Heart right ventricle (tissue), 16 donors: ENCODE data around the gene SEC14L3. TPM values are rescaled to one million over a fixed set of nuclear protein-coding genes. Genes with fewer than 3 reads are reported as not detected.

ENCODE experiments used
- ATAC-seq, 8 donors: fragments of 200-7000 bp; cut with Tn5 transposase; one replicate each; pipeline ENCODE4 v1.9.1; 2020; ENCODE audit warnings: mild to moderate bottlenecking in 8 of 8, moderate library complexity in 8 of 8, moderate number of reproducible peaks in 1 of 8
- DNase-seq, 2 donors: peaks; one replicate each; pipeline ENCODE4 v3.0.0-alpha.2; 2020
- H3K27ac ChIP-seq, 10 donors: fragments of 200-600 bp; sonication (generic) in 2 of 10; one replicate each; pipeline versions ENCODE4 v1.5.0 to v1.8.0; 2020 to 2022; ENCODE audit warnings: mild to moderate bottlenecking in 3 of 10
- H3K27me3 ChIP-seq, 7 donors: fragments of 200-600 bp; one replicate each; pipeline ENCODE4 v1.8.0; 2021 to 2022; ENCODE audit warnings: mild to moderate bottlenecking in 2 of 7
- H3K36me3 ChIP-seq, 9 donors: fragments of 200-600 bp; sonication (generic) in 1 of 9; one replicate each; pipeline versions ENCODE4 v1.5.0 to v1.8.0; 2020 to 2022; ENCODE audit warnings: mild to moderate bottlenecking in 2 of 9
- H3K4me1 ChIP-seq, 9 donors: fragments of 200-600 bp; sonication (generic) in 1 of 9; one replicate each; pipeline versions ENCODE4 v1.5.0 to v1.8.0; 2020 to 2022; ENCODE audit warnings: mild to moderate bottlenecking in 4 of 9
- H3K4me3 ChIP-seq, 10 donors: fragments of 200-600 bp; sonication (generic) in 2 of 10; one replicate each; pipeline versions ENCODE4 v1.5.0 to v1.8.0; 2020 to 2022; ENCODE audit warnings: mild to moderate bottlenecking in 7 of 10, moderate library complexity in 2 of 10
- H3K9me3 ChIP-seq, 11 donors: fragments of 200-600 bp in 10 of 11; sonication (generic) in 2 of 11; one replicate each; pipeline versions ENCODE4 v1.5.0 to v1.8.0; 2013 to 2022; ENCODE audit warnings: mild to moderate bottlenecking in 2 of 11, control low read depth in 1 of 11, moderate library complexity in 1 of 11
- CTCF ChIP-seq, 9 donors: fragments of 200-600 bp; sonication (generic) in 2 of 9; IDR thresholded peaks; one replicate each; pipeline versions ENCODE4 v1.5.0 to v1.8.0; 2021 to 2022; ENCODE audit warnings: antibody characterized with exemption in 9 of 9, mild to moderate bottlenecking in 5 of 9, moderate library complexity in 1 of 9
- WGBS, 2 donors: extraction: QIAGEN DNeasy Blood & Tissue Kit; methylation state at CpG; one replicate each; pipeline ENCODE4 v1.1.7; 2013; ENCODE audit warnings: inconsistent platforms in 1 of 2; 5-methylcytosine and 5-hydroxymethylcytosine counted together
- intact Hi-C, 10 donors: fragments of 100-400 bp; cut with DNase I; formaldehyde crosslinking; loops; one replicate each; pipeline versions ENCODE4 v1.11.1 to v1.14.2; 2022
- polyA plus RNA-seq, 2 donors: library from polyadenylated mRNA; stranded (reverse); fragments of 200-250 nt; gene quantifications; one replicate each; pipeline ENCODE4 v1.2.3, GENCODE V29; 2013
- total RNA-seq, 10 donors: library from RNA; stranded (reverse); fragmentation: NEBNext Ultra II Directional in 3 of 10; extraction: Animal tissue kit (Norgen Biotek cat#: 25700) in 3 of 10; gene quantifications; one replicate each; pipeline versions ENCODE4 v1.2.1 to v1.2.4, GENCODE V29; 2021 to 2023
- donor health status: Arrhythmogenic right ventricular cardiomyopathy.
- donor health status: ischemic (EF 13 %, LVEDD 7.1; RV severe dilation, severe dysfunction).
- donor health status: healthy with polysubstance abuse.
- donor health status: DM: no; HTN: yes; CAD: no.
- donor health status: DM: no; HTN: no; CAD: no.
- donor health status: ischemic (EF 25% LVEDD 6.9; RV normal size, moderate dysfunction).
- donor health status: ischemic (EF 25% LVEDD 5.7; RV mildly dilated, moderate dysfunction).
- donor health status: healthy.
- donor health status: DM: yes; HTN: yes; CAD: no.
- donor health status: Ischemic cardiomyopathy.
- donor health status: ischemic (EF 35%, LVEDD 5.7; RV mildly dilated, moderate dysfunction).
- donor health status: nonischemic (EF 11% LVEDD 7.7; RV severe dilation, severe dysfunction).
- donor health status: DM: yes; HTN: yes; CAD: no.
- donor health status: PGD.
- donor health status: ischemic (EF 29% LVEDD 5.4; RV normal size, mild dysfunction).
- donor health status: nonischemic (EF 23%, LVEDD 6.1; RV moderate dilation, normal function).

Gene SEC14L3
- total and polyA plus RNA-seq, 12 donors: not detected

GRCh38 chr22:30422481-30423300, 49.1 kb downstream of the SEC14L3 start:
- Histone ChIP-seq H3K9me3 (peaks cover 0 to 3% (median 0%) of the 10 kb centered on the region in 11 donors), H3K27me3 (no peaks in the 10 kb centered on the region), H3K27ac (peak overlapping the region; percentile 84 to 98 (median 96)), H3K4me3 (peak overlapping the region; percentile 61 to 88 (median 74)), H3K4me1 (peaks cover 7 to 67% (median 41%) of the 10 kb centered on the region in 9 donors), H3K36me3 (peaks cover 0 to 46% (median 10%) of the 10 kb centered on the region in 9 donors)
- peak; percentile 28 to 31 for DNase-seq
- intact Hi-C loops: no loop called here
- TF ChIP-seq CTCF (IDR thresholded peaks at IDR 0.05): no peak
- ATAC-seq: peak in 6 of 8 donors; percentile 4 to 61 (median 15)
- WGBS, 2 donors: 35 to 38% methylated on average over 18 of the region's 18 CpGs

- WGBS, 2 donors: 65 to 72% methylated on average over 8 of the region's 8 CpGs
- ATAC-seq (no peak), DNase-seq (no peak)
- Histone ChIP-seq H3K36me3 (peaks cover 0 to 49% (median 10%) of the 10 kb centered on the region in 9 donors), H3K27me3 (no peaks in the 10 kb centered on the region), H3K4me3 (peak overlapping the region in 5 of 10 donors; percentile 61 to 88 (median 74)), H3K27ac (peak overlapping the region in 8 of 10 donors; percentile 90 to 98 (median 96)), H3K4me1 (peaks cover 7 to 65% (median 41%) of the 10 kb centered on the region in 9 donors), H3K9me3 (no peaks in the 10 kb centered on the region)
- intact Hi-C loops: no loop called here
- no peak for TF ChIP-seq CTCF (IDR thresholded peaks at IDR 0.05)
Measured at GRCh38 chr22:30421695-30422480, 49.9 kb downstream of the SEC14L3 start.

- intact Hi-C loops: no loop called here
- ATAC-seq (no peak), DNase-seq (no peak)
- Histone ChIP-seq H3K4me3 (no peak overlapping the region), H3K4me1 (peaks cover 7 to 51% (median 30%) of the 10 kb centered on the region in 9 donors), H3K36me3 (peaks cover 0 to 62% (median 21%) of the 10 kb centered on the region in 9 donors), H3K27me3 (no peaks in the 10 kb centered on the region), H3K9me3 (no peaks in the 10 kb centered on the region), H3K27ac (peak overlapping the region in 1 of 10 donors; percentile 97)
- WGBS, 2 donors: 81% methylated on average over 6 of the region's 6 CpGs
- no peak for TF ChIP-seq CTCF (IDR thresholded peaks at IDR 0.05)
Measured at GRCh38 chr22:30420347-30421125, 51.3 kb downstream of the SEC14L3 start.

DNA sequence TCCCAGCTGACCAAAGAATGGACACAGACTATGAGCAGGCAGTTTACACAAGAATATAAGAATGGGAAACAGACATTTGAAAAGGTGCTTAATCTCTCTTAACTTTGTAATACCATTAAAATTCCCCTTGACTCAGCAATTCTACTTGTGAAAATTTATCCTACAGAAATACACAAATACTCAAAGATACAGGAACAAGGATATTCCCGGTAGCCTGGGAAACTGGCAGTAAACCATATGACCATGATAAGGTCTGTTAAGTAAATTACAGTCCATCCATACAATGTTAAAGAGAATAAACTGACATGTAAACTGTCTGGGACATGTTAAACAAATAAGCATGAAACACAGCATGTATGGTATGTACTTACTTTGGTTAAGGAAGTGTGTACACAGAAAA, 55.0 kb downstream of the SEC14L3 start:
- H3K4me1 ChIP-seq: peaks cover 0 to 21% (median 4%) of the 10 kb centered on the region in 9 donors
- no peaks in the 10 kb centered on the region for H3K27me3 ChIP-seq
- H3K27ac ChIP-seq: no peak overlapping the region
- intact Hi-C loops: no loop called here
- DNase-seq (no peak), ATAC-seq (no peak)
- peaks cover 0 to 87% (median 22%) of the 10 kb centered on the region in 9 donors for H3K36me3 ChIP-seq
- H3K4me3 ChIP-seq: no peak overlapping the region
- 63 to 71% methylated on average over 1 of the region's 1 CpG for WGBS, 2 donors
- no peak for TF ChIP-seq CTCF (IDR thresholded peaks at IDR 0.05)
- no peaks in the 10 kb centered on the region for H3K9me3 ChIP-seq
